Activated naive CD8-positive, alpha-beta T cell treated with anti-CD3 and anti-CD28 coated beads, Interleukin-2, amount 10 ng/mL, durations not matched to agents 7 days and 5 days (primary cell): ENCODE measurements around the gene TSPAN9. TPM values are rescaled to one million over a fixed set of nuclear protein-coding genes. Genes with fewer than 3 reads are reported as not detected.

ENCODE experiments used
- ATAC-seq: fragments of 150-1000 bp; cut with Tn5 transposase; one replicate; pipeline ENCODE4 v1.10.0; 2021; ENCODE audit warnings: low read depth, moderate library complexity
- POLR2A ChIA-PET: fragments of 350-600 bp; sonication (Branson Sonifier 250); formaldehyde crosslinking; loops from one replicate; lab custom pipeline; 2021; ENCODE audit warnings: antibody characterized with exemption; lab: Charles Lee
- DNase-seq: peaks from one replicate; pipeline ENCODE4 v3.0.0; 2021
- H3K27ac Mint-ChIP-seq: one replicate; pipeline ENCODE4 v1.8.0; 2022; ENCODE audit warnings: mild to moderate bottlenecking, mixed read lengths
- H3K27me3 Mint-ChIP-seq: one replicate; pipeline ENCODE4 v1.8.0; 2022; ENCODE audit warnings: mild to moderate bottlenecking, moderate library complexity, mixed read lengths
- H3K36me3 Mint-ChIP-seq: one replicate; pipeline ENCODE4 v1.8.0; 2021; ENCODE audit warnings: mild to moderate bottlenecking, mixed read lengths
- H3K4me1 Mint-ChIP-seq: one replicate; pipeline ENCODE4 v1.8.0; 2021; ENCODE audit warnings: mixed read lengths
- H3K4me3 Mint-ChIP-seq: one replicate; pipeline ENCODE4 v1.8.0; 2022; ENCODE audit warnings: mild to moderate bottlenecking, moderate library complexity, mixed read lengths
- H3K9me3 Mint-ChIP-seq: one replicate; pipeline ENCODE4 v1.8.0; 2021; ENCODE audit warnings: mixed read lengths
- total RNA-seq, 2 experiments: library from RNA; stranded (reverse); gene quantifications; one replicate each; pipeline ENCODE4 v1.2.3, GENCODE V29; 2021

Gene TSPAN9
- total RNA-seq, 2 experiments from 2014 or later: 0.42 to 0.60 TPM

GRCh38 chr12:3272958-3273357 lies 195.8 kb downstream of the TSPAN9 start:
- ATAC-seq (no peak), DNase-seq (no peak)
- Mint-ChIP-seq H3K9me3 (no peaks in the 10 kb centered on the region), H3K36me3 (no peaks in the 10 kb centered on the region), H3K27me3 (peaks cover 8% of the 10 kb centered on the region), H3K27ac (no peak overlapping the region), H3K4me3 (no peak overlapping the region), H3K4me1 (no peaks in the 10 kb centered on the region)
- POLR2A ChIA-PET: no interaction called here

- H3K27me3 Mint-ChIP-seq: peaks cover 8% of the 10 kb centered on the region
- H3K27ac Mint-ChIP-seq: no peak overlapping the region
- POLR2A ChIA-PET: no interaction called here
- ATAC-seq (no peak), DNase-seq (no peak)
- H3K4me1 Mint-ChIP-seq: no peaks in the 10 kb centered on the region
- no peaks in the 10 kb centered on the region for H3K9me3 Mint-ChIP-seq
- no peak overlapping the region for H3K4me3 Mint-ChIP-seq
- H3K36me3 Mint-ChIP-seq: no peaks in the 10 kb centered on the region
Observed at GRCh38 chr12:3273409-3273853, 196.3 kb downstream of the TSPAN9 start.

- peaks cover 2% of the 10 kb centered on the region for H3K4me1 Mint-ChIP-seq
- H3K27ac Mint-ChIP-seq: no peak overlapping the region
- POLR2A ChIA-PET: no interaction called here
- no peaks in the 10 kb centered on the region for H3K36me3 Mint-ChIP-seq
- H3K4me3 Mint-ChIP-seq: peak overlapping the region; percentile 43
- peaks cover 8% of the 10 kb centered on the region for H3K27me3 Mint-ChIP-seq
- DNase-seq (no peak), ATAC-seq (no peak)
- H3K9me3 Mint-ChIP-seq: no peaks in the 10 kb centered on the region
Observed at GRCh38 chr12:3274664-3275063, 197.5 kb downstream of the TSPAN9 start.

- H3K4me3 Mint-ChIP-seq: peak overlapping the region; percentile 10
Observed at GRCh38 chr12:3275171-3276041, 198.2 kb downstream of the TSPAN9 start.

GRCh38 chr12:3276226-3276625 lies 199.0 kb downstream of the TSPAN9 start:
- Mint-ChIP-seq H3K27ac (no peak overlapping the region), H3K36me3 (no peaks in the 10 kb centered on the region), H3K27me3 (peaks cover 6% of the 10 kb centered on the region), H3K4me3 (no peak overlapping the region), H3K4me1 (peaks cover 4% of the 10 kb centered on the region), H3K9me3 (no peaks in the 10 kb centered on the region)
- DNase-seq (no peak), ATAC-seq (no peak)
- POLR2A ChIA-PET: interaction anchor here (0.9 kb wide), 1 partner anchor 203 kb away, joined by 3 read pairs; no protein-coding TSS in a partner anchor

More at GRCh38 chr12:3275171-3276041, 198.2 kb downstream of the TSPAN9 start:
- DNase-seq (peak; percentile 83), ATAC-seq (peak; percentile 81)
- Mint-ChIP-seq H3K4me1 (peaks cover 4% of the 10 kb centered on the region), H3K36me3 (no peaks in the 10 kb centered on the region), H3K9me3 (no peaks in the 10 kb centered on the region), H3K27ac (peak overlapping the region; percentile 30), H3K27me3 (peaks cover 6% of the 10 kb centered on the region)
- POLR2A ChIA-PET: interaction anchor here (0.6 to 0.9 kb wide), 2 partner anchors 188 to 202 kb away, joined by 3 to 4 read pairs; no protein-coding TSS in a partner anchor

- peaks cover 4% of the 10 kb centered on the region for H3K4me1 Mint-ChIP-seq
- no peak for ATAC-seq
- POLR2A ChIA-PET: no interaction called here
- H3K27me3 Mint-ChIP-seq: peaks cover 6% of the 10 kb centered on the region
- H3K27ac Mint-ChIP-seq: no peak overlapping the region
- H3K4me3 Mint-ChIP-seq: no peak overlapping the region
- no peaks in the 10 kb centered on the region for H3K9me3 Mint-ChIP-seq
- no peak for DNase-seq
- no peaks in the 10 kb centered on the region for H3K36me3 Mint-ChIP-seq
Observed at GRCh38 chr12:3277306-3277943, 200.2 kb downstream of the TSPAN9 start.

GRCh38 chr12:3278681-3279414 lies 201.7 kb downstream of the TSPAN9 start:
- Mint-ChIP-seq H3K4me1 (peaks cover 4% of the 10 kb centered on the region), H3K27ac (no peak overlapping the region), H3K36me3 (no peaks in the 10 kb centered on the region), H3K27me3 (peaks cover 6% of the 10 kb centered on the region), H3K9me3 (no peaks in the 10 kb centered on the region), H3K4me3 (no peak overlapping the region)
- POLR2A ChIA-PET: no interaction called here
- DNase-seq (no peak), ATAC-seq (no peak)

GRCh38 chr12:3279415-3279780 lies 202.2 kb downstream of the TSPAN9 start:
- H3K4me1 Mint-ChIP-seq: peaks cover 4% of the 10 kb centered on the region
- H3K9me3 Mint-ChIP-seq: no peaks in the 10 kb centered on the region
- DNase-seq: no peak
- no peaks in the 10 kb centered on the region for H3K36me3 Mint-ChIP-seq
- H3K27me3 Mint-ChIP-seq: peaks cover 6% of the 10 kb centered on the region
- no peak overlapping the region for H3K4me3 Mint-ChIP-seq
- POLR2A ChIA-PET: no interaction called here
- no peak overlapping the region for H3K27ac Mint-ChIP-seq
- no peak for ATAC-seq

- H3K27me3 Mint-ChIP-seq: peaks cover 6% of the 10 kb centered on the region
- DNase-seq: no peak
- POLR2A ChIA-PET: no interaction called here
- H3K27ac Mint-ChIP-seq: no peak overlapping the region
- H3K4me1 Mint-ChIP-seq: peaks cover 4% of the 10 kb centered on the region
- no peak overlapping the region for H3K4me3 Mint-ChIP-seq
- no peaks in the 10 kb centered on the region for H3K9me3 Mint-ChIP-seq
- H3K36me3 Mint-ChIP-seq: no peaks in the 10 kb centered on the region
- no peak for ATAC-seq
Observed at GRCh38 chr12:3279832-3280231, 202.7 kb downstream of the TSPAN9 start.

- DNase-seq (no peak), ATAC-seq (no peak)
- H3K4me1 Mint-ChIP-seq: peaks cover 4% of the 10 kb centered on the region
- peaks cover 6% of the 10 kb centered on the region for H3K27me3 Mint-ChIP-seq
- no peaks in the 10 kb centered on the region for H3K36me3 Mint-ChIP-seq
- no peaks in the 10 kb centered on the region for H3K9me3 Mint-ChIP-seq
- no peak overlapping the region for H3K27ac Mint-ChIP-seq
- POLR2A ChIA-PET: no interaction called here
- H3K4me3 Mint-ChIP-seq: no peak overlapping the region
Observed at GRCh38 chr12:3280967-3281366, 203.8 kb downstream of the TSPAN9 start.

- DNase-seq: no peak
- ATAC-seq: no peak
- Mint-ChIP-seq H3K36me3 (no peaks in the 10 kb centered on the region), H3K27ac (no peak overlapping the region), H3K4me3 (no peak overlapping the region), H3K27me3 (peaks cover 6% of the 10 kb centered on the region), H3K4me1 (peaks cover 4% of the 10 kb centered on the region), H3K9me3 (no peaks in the 10 kb centered on the region)
- POLR2A ChIA-PET: no interaction called here
Observed at GRCh38 chr12:3281588-3282383, 204.6 kb downstream of the TSPAN9 start.

- Mint-ChIP-seq H3K4me3 (no peak overlapping the region), H3K27me3 (peaks cover 2% of the 10 kb centered on the region), H3K4me1 (peaks cover 4% of the 10 kb centered on the region), H3K27ac (no peak overlapping the region), H3K36me3 (no peaks in the 10 kb centered on the region), H3K9me3 (no peaks in the 10 kb centered on the region)
- no peak for DNase-seq
- POLR2A ChIA-PET: no interaction called here
- no peak for ATAC-seq
Observed at GRCh38 chr12:3282384-3282670, 205.1 kb downstream of the TSPAN9 start.

GRCh38 chr12:3283137-3283680 lies 206.0 kb downstream of the TSPAN9 start:
- DNase-seq (no peak), ATAC-seq (no peak)
- Mint-ChIP-seq H3K9me3 (no peaks in the 10 kb centered on the region), H3K27me3 (no peaks in the 10 kb centered on the region), H3K4me1 (peaks cover 4% of the 10 kb centered on the region), H3K27ac (no peak overlapping the region), H3K36me3 (no peaks in the 10 kb centered on the region), H3K4me3 (no peak overlapping the region)
- POLR2A ChIA-PET: no interaction called here
